HEK293 (cell line): ENCODE measurements around the gene GINS2.

Experiments
- CTCF ChIA-PET: fragments of 350-600 bp; formaldehyde crosslinking; extraction: SDS; loops from one replicate; lab custom pipeline; 2021; ENCODE audit warnings: antibody characterized with exemption; lab: Yijun Ruan, JAX
- POLR2A ChIA-PET: fragments of 300-600 bp; formaldehyde crosslinking; extraction: SDS; loops from one replicate; lab custom pipeline; 2020; ENCODE audit warnings: antibody characterized with exemption, inconsistent platforms; lab: Yijun Ruan, JAX
- H3K27ac ChIP-seq: fragments of 200-500 bp; sonication (Bioruptor generic); 2 replicates; pipeline ENCODE4 v1.5.1; 2014; ENCODE audit warnings: low read depth, low read length, control low read depth, inconsistent platforms; ENCODE audit errors: extremely low read depth
- H3K36me3 ChIP-seq, 2 experiments: fragments of 200-500 bp in 1 of 2; sonication (Bioruptor generic) in 1 of 2; 1 replicate in 1 of 2; 2 replicates in 1 of 2; pipeline ENCODE4 v1.5.1; 2014 to 2017; ENCODE audit warnings: inconsistent platforms in 2 of 2, low read length in 2 of 2; ENCODE audit not compliant: control insufficient read depth in 2 of 2, insufficient read depth in 1 of 2
- H3K4me1 ChIP-seq: fragments of 200-500 bp; sonication (Bioruptor generic); 2 replicates; pipeline ENCODE4 v1.5.1; 2014; ENCODE audit warnings: mild to moderate bottlenecking, low read length, inconsistent platforms; ENCODE audit not compliant: control insufficient read depth, insufficient read depth
- H3K4me3 ChIP-seq: 2 replicates; pipeline ENCODE4 v1.5.1; 2011; ENCODE audit warnings: low read depth, mild to moderate bottlenecking, control low read depth, low read length, moderate library complexity
- H3K9me3 ChIP-seq: fragments of 200-500 bp; sonication (Bioruptor generic); 2 replicates; pipeline ENCODE4 v1.5.1; 2014; ENCODE audit warnings: low read depth, low read length, inconsistent platforms; ENCODE audit not compliant: control insufficient read depth, insufficient read depth
- BCL11A ChIP-seq: fragments of 450-650 bp; formaldehyde crosslinking; IDR thresholded peaks from 2 replicates; pipeline ENCODE4 v1.5.1; 2016; ENCODE audit warnings: low read depth, missing biosample characterization, missing genetic modification characterization
- GFI1B ChIP-seq: fragments of 450-650 bp; formaldehyde crosslinking; IDR thresholded peaks from 2 replicates; pipeline ENCODE4 v1.5.1; 2016; ENCODE audit warnings: missing biosample characterization, missing genetic modification characterization
- GLIS1 ChIP-seq: fragments of 450-650 bp; formaldehyde crosslinking; IDR thresholded peaks from 2 replicates; pipeline ENCODE4 v1.5.1; 2016; ENCODE audit warnings: missing biosample characterization, missing genetic modification characterization
- HOXA7 ChIP-seq: sonication (generic); formaldehyde crosslinking; IDR thresholded peaks from 2 replicates; pipeline ENCODE4 v1.8.1; 2022; ENCODE audit warnings: missing genetic modification reagents, borderline replicate concordance
- HOXD13 ChIP-seq: sonication (generic); formaldehyde crosslinking; IDR thresholded peaks from 2 replicates; pipeline ENCODE4 v1.8.0; 2022; ENCODE audit warnings: missing genetic modification reagents, borderline replicate concordance
- IKZF3 ChIP-seq: fragments of 450-650 bp; IDR thresholded peaks from 2 replicates; pipeline ENCODE4 v1.5.0; 2018; ENCODE audit warnings: missing biosample characterization, mild to moderate bottlenecking, missing genetic modification characterization, moderate library complexity
- MYNN ChIP-seq: fragments of 450-650 bp; formaldehyde crosslinking; IDR thresholded peaks from 2 replicates; pipeline ENCODE4 v1.5.1; 2016; ENCODE audit warnings: missing biosample characterization, missing genetic modification characterization, borderline replicate concordance
- ZBTB17 ChIP-seq: fragments of 450-650 bp; formaldehyde crosslinking; IDR thresholded peaks from 2 replicates; pipeline ENCODE4 v1.5.1; 2016; ENCODE audit warnings: missing biosample characterization, missing genetic modification characterization
- ZBTB48 ChIP-seq: fragments of 450-650 bp; formaldehyde crosslinking; IDR thresholded peaks from 2 replicates; pipeline ENCODE4 v1.5.1; 2016; ENCODE audit warnings: missing biosample characterization, missing genetic modification characterization
- ZNF112 ChIP-seq: fragments of 450-650 bp; formaldehyde crosslinking; IDR thresholded peaks from 2 replicates; pipeline ENCODE4 v1.5.0; 2017; ENCODE audit warnings: missing biosample characterization, missing genetic modification characterization
- ZNF138 ChIP-seq: fragments of 450-650 bp; formaldehyde crosslinking; IDR thresholded peaks from 2 replicates; pipeline ENCODE4 v1.5.1; 2016; ENCODE audit warnings: missing biosample characterization, missing genetic modification characterization, borderline replicate concordance
- ZNF157 ChIP-seq: fragments of 450-650 bp; formaldehyde crosslinking; IDR thresholded peaks from 2 replicates; pipeline ENCODE4 v1.5.1; 2016; ENCODE audit warnings: missing biosample characterization, missing genetic modification characterization
- ZNF23 ChIP-seq: fragments of 450-650 bp; formaldehyde crosslinking; IDR thresholded peaks from 2 replicates; pipeline ENCODE4 v1.5.1; 2016; ENCODE audit warnings: missing biosample characterization, missing genetic modification characterization, borderline replicate concordance
- ZNF350 ChIP-seq: fragments of 450-650 bp; formaldehyde crosslinking; IDR thresholded peaks from 2 replicates; pipeline ENCODE4 v1.5.0; 2017; ENCODE audit warnings: missing biosample characterization, mild to moderate bottlenecking, missing genetic modification characterization
- ZNF354C ChIP-seq: fragments of 450-650 bp; formaldehyde crosslinking; IDR thresholded peaks from 2 replicates; pipeline ENCODE4 v1.5.1; 2016; ENCODE audit warnings: missing biosample characterization, missing genetic modification characterization, low read depth, borderline replicate concordance
- ZNF423 ChIP-seq: fragments of 450-650 bp; formaldehyde crosslinking; IDR thresholded peaks from 2 replicates; pipeline ENCODE4 v1.5.1; 2016; ENCODE audit warnings: missing biosample characterization, missing genetic modification characterization
- ZNF433 ChIP-seq: fragments of 450-650 bp; formaldehyde crosslinking; IDR thresholded peaks from 2 replicates; pipeline ENCODE4 v1.5.1; 2016; ENCODE audit warnings: missing biosample characterization, missing genetic modification characterization, low read depth
- ZNF518A ChIP-seq: fragments of 450-650 bp; formaldehyde crosslinking; conservative IDR thresholded peaks from 2 replicates; pipeline ENCODE4 v1.5.1; 2016; ENCODE audit warnings: low read depth, missing biosample characterization, missing genetic modification characterization
- ZNF621 ChIP-seq: fragments of 450-650 bp; formaldehyde crosslinking; IDR thresholded peaks from 2 replicates; pipeline ENCODE4 v1.5.1; 2017; ENCODE audit warnings: missing biosample characterization, missing genetic modification characterization
- ZSCAN30 ChIP-seq: fragments of 450-650 bp; IDR thresholded peaks from 2 replicates; pipeline ENCODE4 v1.5.1; 2018; ENCODE audit warnings: missing biosample characterization, mild to moderate bottlenecking, missing genetic modification characterization, moderate library complexity
- TF ChIP-seq, protein P1 (sequence below): fragments of 450-650 bp; IDR thresholded peaks from 2 replicates; pipeline ENCODE4 v1.5.1; 2018; ENCODE audit warnings: missing biosample characterization, missing genetic modification characterization

Gene GINS2

DNA sequence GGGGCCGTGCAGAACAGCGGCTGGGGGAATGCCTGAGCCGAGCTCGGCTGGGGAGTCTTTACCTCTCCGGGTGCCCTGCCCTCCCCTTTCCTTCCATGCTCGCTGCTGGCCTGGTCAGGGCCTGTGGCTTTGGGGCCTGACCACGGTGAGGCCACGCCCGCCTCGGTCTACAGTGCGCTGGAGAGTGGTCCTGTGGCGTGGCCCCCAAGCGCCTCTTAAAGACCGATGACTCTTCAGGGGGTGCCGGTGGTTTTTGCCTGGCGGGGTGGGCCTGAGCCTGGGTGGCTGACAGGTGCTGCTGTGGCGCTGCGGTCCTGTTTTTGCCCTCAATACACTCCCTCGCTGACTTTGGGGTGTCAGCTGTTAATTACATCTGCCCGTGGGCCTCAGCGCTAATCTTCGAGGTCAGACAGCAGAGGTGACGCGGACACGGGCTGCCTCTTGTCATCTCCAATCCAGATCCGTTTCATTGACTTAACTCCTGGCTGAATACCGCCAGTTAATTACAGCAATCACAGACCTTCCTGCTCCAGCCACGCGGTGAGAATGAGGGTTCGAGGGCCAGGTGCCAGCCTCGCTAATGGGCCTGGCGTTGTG is 45.9 kb downstream of the GINS2 start:
- POLR2A ChIA-PET: no interaction called here
- CTCF ChIA-PET: interaction anchor here (0.6 to 1.1 kb wide), 2 partner anchors 15 to 20 kb away, joined by 3 to 4 read pairs; no protein-coding TSS in a partner anchor
- Histone ChIP-seq H3K36me3 (peaks cover 0 to 73% of the 10 kb centered on the region in 2 experiments; a peak in 2 of 3 replicates), H3K4me3 (no peak overlapping the region), H3K27ac (no peak overlapping the region), H3K9me3 (no peaks in the 10 kb centered on the region), H3K4me1 (no peaks in the 10 kb centered on the region)
- TF ChIP-seq ZNF433 (tag by site-specific recombination) (no peak), ZNF112 (tag by site-specific recombination) (no peak)

DNA sequence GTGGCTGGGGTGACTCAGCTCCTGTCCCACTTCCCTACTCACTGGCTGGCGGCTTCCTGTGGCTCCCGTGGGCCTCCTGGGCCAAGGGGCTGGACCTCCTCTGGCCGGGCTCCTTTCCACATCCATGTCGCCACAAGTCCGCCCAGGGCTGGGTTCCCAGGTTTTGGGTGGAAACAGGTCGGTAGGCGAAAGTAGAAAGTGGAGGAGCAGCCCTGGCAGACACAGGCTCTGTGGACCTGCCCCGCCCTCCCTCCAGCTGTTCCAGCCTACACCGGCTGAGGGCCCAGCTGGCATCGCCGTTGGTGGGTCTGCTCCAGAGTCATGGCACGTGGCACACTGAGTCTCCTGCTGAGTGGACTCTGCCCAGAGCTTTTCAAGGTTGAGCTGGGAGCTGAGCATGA is 47.0 kb downstream of the GINS2 start:
- Histone ChIP-seq H3K9me3 (no peaks in the 10 kb centered on the region), H3K27ac (no peak overlapping the region), H3K4me1 (no peaks in the 10 kb centered on the region), H3K4me3 (no peak overlapping the region), H3K36me3 (peaks cover 0 to 79% of the 10 kb centered on the region in 2 experiments; a peak in 2 of 3 replicates)
- CTCF ChIA-PET: interaction anchor here (1.2 kb wide), 1 partner anchor 15 kb away, joined by 4 read pairs; no protein-coding TSS in a partner anchor
- POLR2A ChIA-PET: no interaction called here
- TF ChIP-seq ZNF354C (tag by site-specific recombination) (no peak), ZNF157 (no peak), GFI1B (no peak), HOXD13 (CRISPR knock-in tag) (no peak), ZNF621 (tag by site-specific recombination) (no peak), ZNF23 (tag by site-specific recombination) (no peak), ZNF350 (tag by site-specific recombination) (no peak)
- TF ChIP-seq, protein P1, sequence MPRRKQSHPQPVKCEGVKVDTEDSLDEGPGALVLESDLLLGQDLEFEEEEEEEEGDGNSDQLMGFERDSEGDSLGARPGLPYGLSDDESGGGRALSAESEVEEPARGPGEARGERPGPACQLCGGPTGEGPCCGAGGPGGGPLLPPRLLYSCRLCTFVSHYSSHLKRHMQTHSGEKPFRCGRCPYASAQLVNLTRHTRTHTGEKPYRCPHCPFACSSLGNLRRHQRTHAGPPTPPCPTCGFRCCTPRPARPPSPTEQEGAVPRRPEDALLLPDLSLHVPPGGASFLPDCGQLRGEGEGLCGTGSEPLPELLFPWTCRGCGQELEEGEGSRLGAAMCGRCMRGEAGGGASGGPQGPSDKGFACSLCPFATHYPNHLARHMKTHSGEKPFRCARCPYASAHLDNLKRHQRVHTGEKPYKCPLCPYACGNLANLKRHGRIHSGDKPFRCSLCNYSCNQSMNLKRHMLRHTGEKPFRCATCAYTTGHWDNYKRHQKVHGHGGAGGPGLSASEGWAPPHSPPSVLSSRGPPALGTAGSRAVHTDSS: no peak

DNA sequence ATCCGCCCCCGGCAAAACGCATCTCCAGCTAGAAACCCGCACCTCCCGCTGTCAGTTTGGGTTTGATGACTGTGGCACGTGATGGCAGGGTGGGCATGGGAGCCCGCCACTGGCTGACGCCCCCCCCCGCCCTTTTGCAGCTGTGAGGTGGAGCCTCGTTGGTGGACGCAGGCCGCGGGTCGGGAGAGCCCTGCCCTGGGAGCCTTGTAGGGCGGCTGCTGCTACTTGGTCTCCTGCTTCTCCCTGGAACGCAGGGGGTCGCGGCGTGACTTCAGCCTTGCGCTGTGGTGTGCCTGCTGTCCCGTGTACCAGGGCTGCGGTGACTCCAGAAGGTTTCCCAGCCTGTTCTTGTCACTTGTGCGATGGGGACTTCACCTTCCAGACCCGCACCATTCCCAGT is 47.4 kb downstream of the GINS2 start:
- Histone ChIP-seq H3K27ac (no peak overlapping the region), H3K4me3 (no peak overlapping the region), H3K36me3 (peaks cover 0 to 81% of the 10 kb centered on the region in 2 experiments; a peak in 2 of 3 replicates), H3K4me1 (no peaks in the 10 kb centered on the region), H3K9me3 (no peaks in the 10 kb centered on the region)
- CTCF ChIA-PET: interaction anchor here (0.7 to 1.2 kb wide), 2 partner anchors 15 to 59 kb away, joined by 3 to 4 read pairs; no protein-coding TSS in a partner anchor
- TF ChIP-seq ZSCAN30 (tag by site-specific recombination) (no peak), ZBTB17 (no peak), ZNF423 (no peak), ZNF138 (tag by site-specific recombination) (no peak), ZNF23 (tag by site-specific recombination) (no peak), GLIS1 (tag by site-specific recombination) (no peak), ZBTB48 (no peak), HOXA7 (CRISPR knock-in tag) (no peak), HOXD13 (CRISPR knock-in tag) (no peak), BCL11A (tag by site-specific recombination) (no peak), ZNF518A (tag by site-specific recombination) (no peak), MYNN (tag by site-specific recombination) (no peak), IKZF3 (no peak), ZNF433 (tag by site-specific recombination) (no peak)
- POLR2A ChIA-PET: no interaction called here
